ACC112 (cell line): ENCODE measurements around the gene KLC1.
"Not testable (repeated sequence)": the region's sequence is repeated elsewhere in the genome, so short reads cannot be mapped to it uniquely, and the experiment has no call there.

Source experiments
- H2AFZ ChIP-seq: fragments of 200-600 bp; sonication (generic); one replicate; pipeline ENCODE4 v1.6.0; 2017; ENCODE audit warnings: antibody characterized with exemption, low read length; ENCODE audit not compliant: unreplicated experiment
- H3K27ac ChIP-seq: fragments of 200-600 bp; sonication (generic); 2 replicates; pipeline ENCODE4 v1.5.1; 2014; ENCODE audit warnings: low read depth, mild to moderate bottlenecking, antibody characterized with exemption, low read length, moderate library complexity
- H3K27me3 ChIP-seq: fragments of 200-600 bp; sonication (generic); 2 replicates; pipeline ENCODE4 v1.6.1; 2014; ENCODE audit warnings: mild to moderate bottlenecking, antibody characterized with exemption, low read length, moderate library complexity, mixed read lengths; ENCODE audit not compliant: insufficient read depth
- H3K36me3 ChIP-seq: fragments of 200-600 bp; sonication (generic); 2 replicates; pipeline ENCODE4 v1.6.1; 2016; ENCODE audit warnings: mild to moderate bottlenecking, antibody characterized with exemption, low read length, moderate library complexity, mixed read lengths; ENCODE audit not compliant: insufficient read depth
- H3K4me1 ChIP-seq: fragments of 200-600 bp; sonication (generic); one replicate; pipeline ENCODE4 v1.6.1; 2016; ENCODE audit warnings: low read length, mixed read lengths; ENCODE audit not compliant: insufficient read depth, unreplicated experiment, control insufficient read depth
- H3K4me3 ChIP-seq: fragments of 200-600 bp; sonication (generic); 2 replicates; pipeline ENCODE4 v1.5.1; 2014; ENCODE audit warnings: mild to moderate bottlenecking, low read depth, low read length
- H3K79me2 ChIP-seq: fragments of 200-600 bp; sonication (generic); one replicate; pipeline ENCODE4 v1.6.0; 2016; ENCODE audit warnings: low read length; ENCODE audit not compliant: control insufficient read depth, unreplicated experiment, insufficient read depth

Gene KLC1

GRCh38 chr14:103607822-103608221, 21.2 kb upstream of the KLC1 start:
- H3K4me1 ChIP-seq, result no peaks in the 10 kb centered on the region
- no peak overlapping the region for H3K27ac ChIP-seq
- H2AFZ ChIP-seq, result no peak overlapping the region
- no peaks in the 10 kb centered on the region for H3K79me2 ChIP-seq
- peak overlapping the region; percentile 57; the same call in 1 of the 2 replicates for H3K4me3 ChIP-seq
- H3K27me3 ChIP-seq, result no peaks in the 10 kb centered on the region
- no peaks in the 10 kb centered on the region for H3K36me3 ChIP-seq

GRCh38 chr14:103609081-103609480, 19.9 kb upstream of the KLC1 start:
- H3K27ac ChIP-seq, H3K36me3 ChIP-seq, H2AFZ ChIP-seq, H3K4me1 ChIP-seq, H3K79me2 ChIP-seq, H3K4me3 ChIP-seq, H3K27me3 ChIP-seq: not testable (repeated sequence)

GRCh38 chr14:103611215-103611614, 17.8 kb upstream of the KLC1 start:
- no peaks in the 10 kb centered on the region for H3K79me2 ChIP-seq
- H3K4me1 ChIP-seq, result no peaks in the 10 kb centered on the region
- no peak overlapping the region for H2AFZ ChIP-seq
- H3K4me3 ChIP-seq, result no peak overlapping the region
- no peaks in the 10 kb centered on the region for H3K36me3 ChIP-seq
- no peak overlapping the region for H3K27ac ChIP-seq
- H3K27me3 ChIP-seq, result no peaks in the 10 kb centered on the region

GRCh38 chr14:103613517-103613916, 15.5 kb upstream of the KLC1 start:
- H3K27ac ChIP-seq, result no peak overlapping the region
- no peaks in the 10 kb centered on the region for H3K79me2 ChIP-seq
- H3K36me3 ChIP-seq, result no peaks in the 10 kb centered on the region
- no peaks in the 10 kb centered on the region for H3K27me3 ChIP-seq
- no peak overlapping the region for H3K4me3 ChIP-seq
- no peak overlapping the region for H2AFZ ChIP-seq
- H3K4me1 ChIP-seq, result no peaks in the 10 kb centered on the region

GRCh38 chr14:103616635-103617300, 12.2 kb upstream of the KLC1 start:
- no peaks in the 10 kb centered on the region for H3K79me2 ChIP-seq
- H3K36me3 ChIP-seq, result no peaks in the 10 kb centered on the region
- H3K4me1 ChIP-seq, result no peaks in the 10 kb centered on the region
- no peak overlapping the region for H3K27ac ChIP-seq
- H3K4me3 ChIP-seq, result no peak overlapping the region
- no peaks in the 10 kb centered on the region for H3K27me3 ChIP-seq
- H2AFZ ChIP-seq, result no peak overlapping the region

GRCh38 chr14:103619057-103619456, 10.0 kb upstream of the KLC1 start:
- H2AFZ ChIP-seq, result no peak overlapping the region

GRCh38 chr14:103621860-103622259, 7.2 kb upstream of the KLC1 start:
- Histone ChIP-seq H3K27me3 (no peaks in the 10 kb centered on the region), H3K27ac (no peak overlapping the region), H3K36me3 (no peaks in the 10 kb centered on the region), H3K4me1 (peaks cover 7% of the 10 kb centered on the region), H3K4me3 (no peak overlapping the region), H2AFZ (no peak overlapping the region), H3K79me2 (no peaks in the 10 kb centered on the region)

More at GRCh38 chr14:103619057-103619456, 10.0 kb upstream of the KLC1 start:
- H3K79me2 ChIP-seq, result no peaks in the 10 kb centered on the region
- H3K4me1 ChIP-seq, result no peaks in the 10 kb centered on the region
- no peaks in the 10 kb centered on the region for H3K36me3 ChIP-seq
- no peak overlapping the region for H3K4me3 ChIP-seq
- H3K27ac ChIP-seq, result no peak overlapping the region
- no peaks in the 10 kb centered on the region for H3K27me3 ChIP-seq

GRCh38 chr14:103623308-103623707, 5.7 kb upstream of the KLC1 start:
- no peak overlapping the region for H3K27ac ChIP-seq
- no peaks in the 10 kb centered on the region for H3K27me3 ChIP-seq
- H3K79me2 ChIP-seq, result no peaks in the 10 kb centered on the region
- no peak overlapping the region for H2AFZ ChIP-seq
- H3K36me3 ChIP-seq, result no peaks in the 10 kb centered on the region
- H3K4me1 ChIP-seq, result peaks cover 14% of the 10 kb centered on the region
- H3K4me3 ChIP-seq, result no peak overlapping the region

- Histone ChIP-seq H3K27ac (no peak overlapping the region), H3K79me2 (peaks cover 3% of the 10 kb centered on the region), H3K27me3 (no peaks in the 10 kb centered on the region), H3K4me3 (no peak overlapping the region), H3K4me1 (peaks cover 14% of the 10 kb centered on the region), H3K36me3 (no peaks in the 10 kb centered on the region), H2AFZ (no peak overlapping the region)
These were observed 5.0 kb upstream of the KLC1 start for GRCh38 chr14:103623883-103624482.

- Histone ChIP-seq H3K4me1 (peaks cover 14% of the 10 kb centered on the region), H2AFZ (peak overlapping the region; percentile 14), H3K4me3 (no peak overlapping the region), H3K36me3 (no peaks in the 10 kb centered on the region), H3K27me3 (no peaks in the 10 kb centered on the region), H3K79me2 (peaks cover 12% of the 10 kb centered on the region), H3K27ac (peak overlapping the region; percentile 52)
These were observed 4.2 kb upstream of the KLC1 start for GRCh38 chr14:103624860-103625259.

- no peaks in the 10 kb centered on the region for H3K36me3 ChIP-seq
- peaks cover 19% of the 10 kb centered on the region for H3K79me2 ChIP-seq
- H3K27me3 ChIP-seq, result no peaks in the 10 kb centered on the region
- no peak overlapping the region for H2AFZ ChIP-seq
- H3K4me3 ChIP-seq, result no peak overlapping the region
- H3K4me1 ChIP-seq, result peaks cover 14% of the 10 kb centered on the region
- peak overlapping the region; percentile 52 for H3K27ac ChIP-seq
These were observed 3.5 kb upstream of the KLC1 start for GRCh38 chr14:103625356-103626095.
